T-helper 17 cell (primary cell): ENCODE measurements around the gene PPARG. TPM values are rescaled to one million over a fixed set of nuclear protein-coding genes. Genes with fewer than 3 reads are reported as not detected.
"Not testable (repeated sequence)": the region's sequence is repeated elsewhere in the genome, so short reads cannot be mapped to it uniquely, and the experiment has no call there.

Experiments used
- ATAC-seq: fragments of 150-1000 bp; cut with Tn5 transposase; 2 replicates; pipeline ENCODE4 v1.10.0; 2021; ENCODE audit warnings: mild to moderate bottlenecking, moderate library complexity
- DNase-seq, 3 donors: peaks; one replicate each; pipeline versions ENCODE4 v3.0.0 to v3.0.0-alpha.2; 2020 to 2021
- H3K9me3 ChIP-seq: one replicate; pipeline ENCODE4 v1.7.0; 2013; ENCODE audit warnings: low read length, mild to moderate bottlenecking; ENCODE audit not compliant: control insufficient read depth, poor library complexity, severe bottlenecking
- H3K27ac Mint-ChIP-seq: one replicate; pipeline ENCODE4 v1.8.0; 2022; ENCODE audit warnings: mild to moderate bottlenecking, moderate library complexity, mixed read lengths
- H3K27me3 Mint-ChIP-seq: one replicate; pipeline ENCODE4 v1.8.0; 2022; ENCODE audit warnings: mixed read lengths
- H3K36me3 Mint-ChIP-seq: one replicate; pipeline ENCODE4 v1.8.0; 2022; ENCODE audit warnings: low read depth, mixed read lengths
- H3K4me1 Mint-ChIP-seq: one replicate; pipeline ENCODE4 v1.8.0; 2022; ENCODE audit warnings: mild to moderate bottlenecking, mixed read lengths
- H3K4me3 Mint-ChIP-seq: one replicate; pipeline ENCODE4 v1.8.0; 2022; ENCODE audit warnings: mild to moderate bottlenecking, moderate library complexity, mixed read lengths
- total RNA-seq, 4 donors: library from RNA in 2 of 4; stranded (reverse) in 2 of 4; gene quantifications; one replicate each; pipeline ENCODE4 v1.2.3 and lab custom pipeline; 2022 to 2026

Gene PPARG
- total RNA-seq, 2 donors from 2014 or later, result 1.1 to 1.2 TPM

GRCh38 chr3:12369029-12369428 lies 80.2 kb downstream of the PPARG start:
- ATAC-seq (no peak), DNase-seq (no peak)
- Mint-ChIP-seq H3K27me3 (peaks cover 10% of the 10 kb centered on the region), H3K36me3 (peaks cover 2% of the 10 kb centered on the region), H3K4me3 (no peak overlapping the region), H3K4me1 (peaks cover 4% of the 10 kb centered on the region), H3K27ac (no peak overlapping the region)
- no peaks in the 10 kb centered on the region for H3K9me3 ChIP-seq

- H3K36me3 Mint-ChIP-seq, result peaks cover 2% of the 10 kb centered on the region
- no peaks in the 10 kb centered on the region for H3K9me3 ChIP-seq
- DNase-seq, result no peak
- no peak for ATAC-seq
- no peak overlapping the region for H3K4me3 Mint-ChIP-seq
- no peak overlapping the region for H3K27ac Mint-ChIP-seq
- H3K4me1 Mint-ChIP-seq, result peaks cover 2% of the 10 kb centered on the region
- H3K27me3 Mint-ChIP-seq, result peaks cover 10% of the 10 kb centered on the region
Observed at GRCh38 chr3:12369598-12369997, 80.7 kb downstream of the PPARG start.

- Mint-ChIP-seq H3K4me1 (peaks cover 7% of the 10 kb centered on the region), H3K27me3 (peaks cover 16% of the 10 kb centered on the region), H3K27ac (no peak overlapping the region), H3K36me3 (peaks cover 4% of the 10 kb centered on the region), H3K4me3 (no peak overlapping the region)
- DNase-seq (no peak), ATAC-seq (no peak)
- no peaks in the 10 kb centered on the region for H3K9me3 ChIP-seq
Observed at GRCh38 chr3:12370758-12371157, 81.9 kb downstream of the PPARG start.

- Mint-ChIP-seq H3K27me3 (peaks cover 16% of the 10 kb centered on the region), H3K4me1 (peaks cover 7% of the 10 kb centered on the region), H3K36me3 (peaks cover 4% of the 10 kb centered on the region), H3K4me3 (no peak overlapping the region), H3K27ac (no peak overlapping the region)
- H3K9me3 ChIP-seq, result no peaks in the 10 kb centered on the region
- ATAC-seq (no peak), DNase-seq (no peak)
Observed at GRCh38 chr3:12371525-12372140, 82.8 kb downstream of the PPARG start.

GRCh38 chr3:12372741-12373280 lies 83.9 kb downstream of the PPARG start:
- no peak overlapping the region for H3K4me3 Mint-ChIP-seq
- H3K27ac Mint-ChIP-seq, result no peak overlapping the region
- H3K36me3 Mint-ChIP-seq, result peaks cover 4% of the 10 kb centered on the region
- DNase-seq, result no peak
- peaks cover 7% of the 10 kb centered on the region for H3K4me1 Mint-ChIP-seq
- peaks cover 16% of the 10 kb centered on the region for H3K27me3 Mint-ChIP-seq
- ATAC-seq, result no peak
- no peaks in the 10 kb centered on the region for H3K9me3 ChIP-seq

- peaks cover 3% of the 10 kb centered on the region for H3K36me3 Mint-ChIP-seq
- peaks cover 14% of the 10 kb centered on the region for H3K4me1 Mint-ChIP-seq
- no peak for ATAC-seq
- H3K27ac Mint-ChIP-seq, result no peak overlapping the region
- H3K9me3 ChIP-seq, result no peaks in the 10 kb centered on the region
- H3K27me3 Mint-ChIP-seq, result peaks cover 6% of the 10 kb centered on the region
- no peak overlapping the region for H3K4me3 Mint-ChIP-seq
- DNase-seq, result no peak
Observed at GRCh38 chr3:12375572-12375971, 86.7 kb downstream of the PPARG start.

- Mint-ChIP-seq H3K27ac (no peak overlapping the region), H3K4me3 (no peak overlapping the region), H3K27me3 (peaks cover 5% of the 10 kb centered on the region), H3K36me3 (peaks cover 3% of the 10 kb centered on the region), H3K4me1 (peaks cover 21% of the 10 kb centered on the region)
- ATAC-seq (no peak), DNase-seq (no peak)
- H3K9me3 ChIP-seq, result no peaks in the 10 kb centered on the region
Observed at GRCh38 chr3:12379640-12380429, 91.0 kb downstream of the PPARG start.

- no peak overlapping the region for H3K27ac Mint-ChIP-seq
- peaks cover 17% of the 10 kb centered on the region for H3K4me1 Mint-ChIP-seq
- H3K36me3 Mint-ChIP-seq, result no peaks in the 10 kb centered on the region
- H3K9me3 ChIP-seq, result no peaks in the 10 kb centered on the region
- DNase-seq (no peak), ATAC-seq (no peak)
- H3K4me3 Mint-ChIP-seq, result no peak overlapping the region
- no peaks in the 10 kb centered on the region for H3K27me3 Mint-ChIP-seq
Observed at GRCh38 chr3:12380461-12380860, 91.6 kb downstream of the PPARG start.

GRCh38 chr3:12381199-12381598 lies 92.3 kb downstream of the PPARG start:
- H3K27ac Mint-ChIP-seq, result no peak overlapping the region
- no peak for ATAC-seq
- peaks cover 17% of the 10 kb centered on the region for H3K4me1 Mint-ChIP-seq

GRCh38 chr3:12383218-12383617 lies 94.3 kb downstream of the PPARG start:
- H3K4me3 Mint-ChIP-seq, result no peak overlapping the region
- DNase-seq (no peak), ATAC-seq (no peak)
- H3K27me3 Mint-ChIP-seq, result no peaks in the 10 kb centered on the region
- no peaks in the 10 kb centered on the region for H3K9me3 ChIP-seq
- H3K27ac Mint-ChIP-seq, result no peak overlapping the region
- H3K36me3 Mint-ChIP-seq, result no peaks in the 10 kb centered on the region
- H3K4me1 Mint-ChIP-seq, result peaks cover 17% of the 10 kb centered on the region

More at GRCh38 chr3:12381199-12381598, 92.3 kb downstream of the PPARG start:
- H3K27me3 Mint-ChIP-seq, result no peaks in the 10 kb centered on the region
- no peaks in the 10 kb centered on the region for H3K9me3 ChIP-seq
- DNase-seq, result no peak
- no peak overlapping the region for H3K4me3 Mint-ChIP-seq
- H3K36me3 Mint-ChIP-seq, result no peaks in the 10 kb centered on the region

GRCh38 chr3:12384451-12385233 lies 95.8 kb downstream of the PPARG start:
- Mint-ChIP-seq H3K4me1 (peaks cover 13% of the 10 kb centered on the region), H3K4me3 (no peak overlapping the region), H3K27ac (no peak overlapping the region), H3K36me3 (peaks cover 3% of the 10 kb centered on the region), H3K27me3 (no peaks in the 10 kb centered on the region)
- H3K9me3 ChIP-seq, result no peaks in the 10 kb centered on the region
- DNase-seq (no peak), ATAC-seq (peak; percentile 28)

- not testable (repeated sequence) for H3K4me3 Mint-ChIP-seq, H3K9me3 ChIP-seq, DNase-seq, H3K27ac Mint-ChIP-seq, ATAC-seq, H3K36me3 Mint-ChIP-seq, H3K4me1 Mint-ChIP-seq, H3K27me3 Mint-ChIP-seq
Observed at GRCh38 chr3:12386514-12387291, 97.8 kb downstream of the PPARG start.
